Glomerular endothelial cell (primary cell): ENCODE results near the gene SNED1. TPM values are rescaled to one million over a fixed set of nuclear protein-coding genes. Genes with fewer than 3 reads are reported as not detected.
"Not testable (repeated sequence)": the region's sequence is repeated elsewhere in the genome, so short reads cannot be mapped to it uniquely, and the experiment has no call there.

ENCODE experiments used
- DNase-seq: peaks from one replicate; pipeline ENCODE4 v3.0.0-alpha.2; 2011; ENCODE audit warnings: low read depth, low spot score; ENCODE audit errors: extremely low read depth
- total RNA-seq: library from RNA; depleted of rRNA; stranded (reverse); fragments of >200 nt; gene quantifications from 2 replicates; pipeline ENCODE4 v1.2.3, GENCODE V29; 2015

Gene SNED1
- total RNA-seq, 1 donor from 2014 or later: 41.3 TPM

- no peak for DNase-seq
Measured at GRCh38 chr2:241081643-241082340, 83.4 kb downstream of the SNED1 start.

- no peak for DNase-seq
Measured at GRCh38 chr2:241082341-241083090, 84.1 kb downstream of the SNED1 start.

DNA sequence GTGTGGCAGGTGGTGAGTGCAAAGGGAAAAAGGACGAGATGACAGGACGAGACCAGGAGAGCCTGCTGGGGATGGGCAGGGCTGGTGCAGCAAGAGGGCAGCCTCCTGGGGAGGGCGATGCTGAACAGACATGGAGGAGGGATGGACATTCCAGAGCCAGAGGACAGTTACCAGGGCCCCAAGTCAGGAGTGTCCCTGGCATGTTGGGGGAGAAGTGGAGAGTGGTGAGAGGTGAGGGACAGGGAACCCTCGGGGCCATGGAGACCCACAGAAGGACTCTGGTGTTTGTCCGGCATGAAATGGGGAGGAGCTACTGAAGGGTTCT is 84.6 kb downstream of the SNED1 start:
- no peak for DNase-seq

GRCh38 chr2:241084856-241085444 is 86.5 kb downstream of the SNED1 start:
- DNase-seq: no peak

GRCh38 chr2:241087420-241088268 is 89.2 kb downstream of the SNED1 start:
- DNase-seq: no peak

GRCh38 chr2:241088376-241088775 is 90.0 kb downstream of the SNED1 start:
- no peak for DNase-seq

DNA sequence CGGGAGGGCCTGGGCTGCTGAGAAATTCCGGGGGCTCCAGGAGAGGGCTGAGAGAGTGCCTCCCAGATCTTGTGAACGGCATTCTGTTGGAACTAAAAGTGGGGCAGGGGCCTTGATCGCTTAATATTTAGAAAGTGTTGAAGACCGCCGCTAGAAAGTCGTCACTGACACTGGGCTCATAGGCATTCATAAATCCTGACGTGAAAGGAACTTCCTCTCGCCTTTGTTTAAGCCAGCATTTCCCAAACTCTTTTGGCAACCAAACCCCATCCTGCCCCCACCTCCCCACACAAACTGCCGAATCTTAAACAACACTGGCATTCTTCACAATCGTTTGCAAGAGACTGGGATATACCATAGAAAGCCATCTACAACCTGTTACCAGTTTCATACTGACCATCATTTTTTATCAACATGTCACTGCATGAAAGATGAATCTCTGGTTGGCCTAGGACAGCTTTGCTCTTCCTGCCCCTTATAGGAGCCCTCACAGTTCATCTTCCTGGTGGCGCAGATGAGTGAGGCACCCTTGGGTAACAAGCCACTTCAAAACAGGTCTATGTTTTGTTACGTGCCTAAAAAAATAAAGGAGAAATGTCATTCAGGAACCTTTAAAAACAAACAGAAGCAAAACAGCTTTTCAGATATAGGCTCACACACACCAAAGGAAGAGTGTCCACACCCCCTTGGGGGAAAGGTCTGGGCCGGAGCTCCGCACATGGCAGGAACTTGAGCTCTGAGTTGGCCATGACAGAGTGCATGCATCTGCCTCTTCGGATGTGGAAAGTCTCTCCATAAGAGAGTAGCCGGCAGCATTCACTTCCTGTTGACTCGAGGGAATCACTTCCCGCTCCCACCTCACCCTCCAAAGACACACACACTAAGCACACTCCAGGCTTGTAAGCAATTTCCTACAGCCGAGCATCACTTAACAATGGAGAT is 90.6 kb downstream of the SNED1 start:
- DNase-seq: no peak

GRCh38 chr2:241091201-241091600 is 92.8 kb downstream of the SNED1 start:
- no peak for DNase-seq

GRCh38 chr2:241091734-241092445 is 93.5 kb downstream of the SNED1 start:
- no peak for DNase-seq

- DNase-seq: no peak
Measured at GRCh38 chr2:241092677-241093076, 94.3 kb downstream of the SNED1 start.

- not testable (repeated sequence) for DNase-seq
Measured at GRCh38 chr2:241093133-241093781, 94.8 kb downstream of the SNED1 start.

DNA sequence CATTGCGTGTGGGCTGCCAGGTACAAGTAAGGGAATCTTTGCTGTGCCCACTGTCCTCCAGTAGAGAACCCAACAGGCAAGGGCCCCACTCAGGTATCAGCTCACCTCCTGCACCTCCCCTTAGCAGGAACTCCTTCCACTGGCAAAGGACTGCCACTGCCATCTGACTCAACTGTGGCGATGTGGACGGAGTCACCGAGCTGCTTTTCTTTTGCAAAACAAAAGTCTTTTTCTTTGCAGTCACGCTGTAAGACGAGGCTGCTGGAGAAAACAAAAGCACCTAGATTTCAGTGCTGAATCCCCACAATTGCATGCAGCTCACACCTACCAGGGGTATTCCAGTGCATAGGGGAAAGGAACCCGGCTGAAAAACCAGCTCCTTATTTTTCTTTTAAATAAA is 95.8 kb downstream of the SNED1 start:
- DNase-seq: no peak

DNA sequence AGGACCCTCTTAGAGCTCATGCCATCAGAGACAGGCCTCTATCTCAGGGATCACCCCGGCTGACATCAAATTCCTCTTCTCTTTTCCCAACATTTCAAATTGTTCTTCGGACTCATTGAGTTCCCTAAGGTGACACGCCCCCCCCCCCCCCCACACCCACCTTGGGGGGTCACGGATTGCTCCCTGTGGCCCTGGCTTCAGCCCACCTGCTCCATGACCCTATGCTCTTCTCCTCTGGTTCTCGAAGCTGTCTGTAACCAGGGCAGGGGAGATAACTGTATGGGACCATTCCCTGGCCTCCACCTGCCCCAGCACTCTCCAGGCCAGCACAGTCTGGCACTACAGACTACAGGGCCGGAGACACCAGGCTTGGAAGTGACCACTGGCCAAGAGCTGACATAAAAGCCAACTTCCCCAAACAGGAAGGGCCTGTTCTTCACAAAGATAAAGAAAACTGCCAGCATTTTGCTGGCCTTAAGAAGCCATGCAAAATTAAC is 96.6 kb downstream of the SNED1 start:
- no peak for DNase-seq

DNA sequence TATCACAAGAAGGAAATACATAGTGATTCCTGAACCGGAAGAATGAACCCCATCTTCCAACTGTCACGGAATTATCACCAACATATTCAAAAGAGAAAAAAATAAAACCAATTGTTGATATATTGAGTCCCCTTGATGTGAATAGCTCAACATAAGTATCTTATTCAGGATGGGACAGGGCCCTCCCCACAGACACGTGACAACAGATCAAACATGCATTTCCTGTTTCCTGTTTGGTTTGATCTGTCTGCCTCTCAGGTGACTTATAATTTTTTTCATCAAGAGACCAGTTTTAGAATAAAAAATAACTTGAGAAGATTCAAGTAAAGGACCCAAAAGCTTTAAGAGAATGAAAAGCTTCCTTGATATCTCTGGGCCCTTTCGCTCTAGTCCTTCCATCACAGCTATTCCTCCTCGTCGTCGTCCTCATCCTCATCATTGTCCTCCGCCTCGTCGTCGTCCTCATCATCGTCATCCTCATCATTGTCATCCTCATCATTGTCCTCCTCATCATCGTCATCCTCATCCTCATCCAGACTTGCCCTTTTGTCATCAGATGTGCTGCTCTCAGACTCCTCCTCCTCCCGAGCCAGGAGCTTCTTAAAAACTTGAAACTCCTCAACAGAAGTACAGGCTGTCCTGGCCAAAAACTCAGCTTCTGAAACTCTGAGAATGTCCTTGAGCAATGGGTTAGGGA is 97.3 kb downstream of the SNED1 start:
- DNase-seq: no peak

- DNase-seq: no peak
Measured at GRCh38 chr2:241096979-241097378, 98.6 kb downstream of the SNED1 start.

DNA sequence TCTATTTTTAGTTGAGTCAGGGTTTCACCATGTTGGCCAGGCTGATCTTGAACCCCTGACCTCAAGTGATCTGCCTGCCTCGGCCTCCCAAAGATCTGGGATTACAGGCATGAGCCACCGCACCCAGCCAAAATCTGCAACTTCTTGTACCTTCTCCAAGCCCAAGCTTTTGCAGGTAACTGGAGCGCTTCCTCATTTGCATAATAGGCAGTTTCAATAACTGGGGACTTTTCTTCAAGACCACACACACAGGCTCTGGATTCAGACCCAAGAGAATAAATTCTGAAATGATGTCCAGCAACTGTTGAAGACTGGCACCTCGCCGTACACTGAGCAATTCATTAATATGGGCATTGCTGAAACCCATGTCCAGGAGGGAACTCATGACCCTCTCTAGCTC is 100.8 kb downstream of the SNED1 start:
- no peak for DNase-seq

- DNase-seq: no peak
Measured at GRCh38 chr2:241102239-241102803, 103.9 kb downstream of the SNED1 start, which contains the start of gene MTERF4. Gene MTERF4 (minus strand): TSS chr2:241102287. CDS start chr2:241102273, 14 bp downstream.

- no peak for DNase-seq
Measured at GRCh38 chr2:241103176-241103595, 104.8 kb downstream of the SNED1 start.
